CD4-positive, alpha-beta T cell treated with Interleukin-15 for 4 hours (primary cell): Measurements from ENCODE around the gene ITPR1.
"Not testable (repeated sequence)": the region's sequence is repeated elsewhere in the genome, so short reads cannot be mapped to it uniquely, and the experiment has no call there.

Source experiments
- DNase-seq: peaks from one replicate; pipeline ENCODE4 v3.0.0-alpha.2; 2020; ENCODE audit warnings: low spot score

The ITPR1 gene

GRCh38 chr3:4493014-4493940 is at the start of gene ITPR1:
Gene ITPR1 (plus strand): TSS chr3:4493348. CDS start chr3:4516492, 23,144 bp downstream.
- DNase-seq: peak; percentile 99

- no peak for DNase-seq
Observed at GRCh38 chr3:4447295-4447999, 45.7 kb upstream of the ITPR1 start.

GRCh38 chr3:4448187-4448586 is 45.0 kb upstream of the ITPR1 start:
- DNase-seq: no peak

GRCh38 chr3:4449043-4449805 is 43.9 kb upstream of the ITPR1 start:
- DNase-seq: no peak

GRCh38 chr3:4454142-4454541 is 39.0 kb upstream of the ITPR1 start:
- no peak for DNase-seq

GRCh38 chr3:4456780-4457179 is 36.4 kb upstream of the ITPR1 start:
- not testable (repeated sequence) for DNase-seq

GRCh38 chr3:4458961-4459360 is 34.2 kb upstream of the ITPR1 start:
- DNase-seq: no peak

- DNase-seq: no peak
Observed at GRCh38 chr3:4460334-4460733, 32.8 kb upstream of the ITPR1 start.

GRCh38 chr3:4461468-4462090 is 31.6 kb upstream of the ITPR1 start:
- no peak for DNase-seq

- DNase-seq: no peak
Observed at GRCh38 chr3:4462369-4463040, 30.6 kb upstream of the ITPR1 start.

GRCh38 chr3:4464576-4464975 is 28.6 kb upstream of the ITPR1 start:
- no peak for DNase-seq

- peak; percentile 75 for DNase-seq
Observed at GRCh38 chr3:4466741-4467521, 26.2 kb upstream of the ITPR1 start, which contains the start of gene SUMF1. Gene SUMF1 (minus strand): TSS chr3:4467269. CDS start chr3:4467245, 24 bp downstream.

- DNase-seq: no peak
Observed at GRCh38 chr3:4467522-4467867, 25.7 kb upstream of the ITPR1 start.

- no peak for DNase-seq
Observed at GRCh38 chr3:4471907-4472306, 21.2 kb upstream of the ITPR1 start.

GRCh38 chr3:4472312-4472711 is 20.8 kb upstream of the ITPR1 start:
- no peak for DNase-seq

GRCh38 chr3:4472766-4473165 is 20.4 kb upstream of the ITPR1 start:
- DNase-seq: no peak

- no peak for DNase-seq
Observed at GRCh38 chr3:4474683-4475490, 18.3 kb upstream of the ITPR1 start.

GRCh38 chr3:4475804-4476203 is 17.3 kb upstream of the ITPR1 start:
- no peak for DNase-seq

- no peak for DNase-seq
Observed at GRCh38 chr3:4476496-4476895, 16.7 kb upstream of the ITPR1 start.

- DNase-seq: no peak
Observed at GRCh38 chr3:4478261-4478660, 14.9 kb upstream of the ITPR1 start.
